Inflammatory macrophage (primary cell): ENCODE data around the gene STK17A.
"Not testable (repeated sequence)": the region's sequence is repeated elsewhere in the genome, so short reads cannot be mapped to it uniquely, and the experiment has no call there.

Source experiments
- DNase-seq, 2 donors: peaks; one replicate each; pipeline ENCODE4 v3.0.0-alpha.2; 2020 to 2022

Gene STK17A

GRCh38 chr7:43660141-43660540, 77.2 kb downstream of the STK17A start:
- no peak for DNase-seq

- DNase-seq, result no peak
These were observed 81.8 kb downstream of the STK17A start for GRCh38 chr7:43664681-43665080.

DNA sequence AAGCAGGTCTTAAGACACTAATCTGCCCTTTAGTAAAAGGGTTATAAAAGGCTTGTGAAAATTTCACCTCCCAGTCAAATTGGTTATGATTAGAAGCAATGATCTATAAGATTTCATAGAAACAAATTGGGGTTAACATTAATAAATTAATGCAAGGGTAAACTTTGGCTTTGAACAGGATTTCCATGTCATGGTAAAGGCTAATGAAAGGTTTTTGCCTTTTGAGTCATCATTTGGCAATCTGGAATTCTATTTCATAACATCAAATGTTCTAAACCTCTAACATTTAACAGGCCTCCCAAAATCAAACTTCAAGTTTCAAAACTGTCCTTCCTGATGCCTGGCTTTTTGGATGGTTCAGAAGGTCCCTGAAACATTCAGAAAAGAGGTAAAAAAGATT, 84.0 kb downstream of the STK17A start:
- no peak for DNase-seq

GRCh38 chr7:43668035-43668434, 85.1 kb downstream of the STK17A start:
- DNase-seq, result no peak

GRCh38 chr7:43669286-43670081, 86.6 kb downstream of the STK17A start:
- DNase-seq, result no peak

DNA sequence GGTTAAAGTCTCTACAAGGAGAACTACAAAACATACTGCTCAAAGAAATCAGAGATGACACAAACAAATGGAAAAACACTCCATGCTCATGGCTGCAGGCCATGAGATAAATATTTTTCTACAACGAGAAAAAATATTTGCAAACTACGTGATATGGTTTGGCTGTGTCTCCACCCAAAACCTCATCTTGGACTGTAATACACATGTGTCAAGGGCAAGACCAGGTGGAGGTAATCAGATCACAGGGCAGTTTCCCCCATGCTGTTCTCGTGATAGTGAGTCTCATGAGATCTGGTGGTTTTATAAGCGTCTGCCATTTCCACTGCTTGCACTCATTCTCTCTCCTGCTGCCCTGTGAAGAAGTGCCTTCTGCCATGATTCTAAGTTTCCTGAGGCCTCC, 88.6 kb downstream of the STK17A start:
- no peak for DNase-seq

DNA sequence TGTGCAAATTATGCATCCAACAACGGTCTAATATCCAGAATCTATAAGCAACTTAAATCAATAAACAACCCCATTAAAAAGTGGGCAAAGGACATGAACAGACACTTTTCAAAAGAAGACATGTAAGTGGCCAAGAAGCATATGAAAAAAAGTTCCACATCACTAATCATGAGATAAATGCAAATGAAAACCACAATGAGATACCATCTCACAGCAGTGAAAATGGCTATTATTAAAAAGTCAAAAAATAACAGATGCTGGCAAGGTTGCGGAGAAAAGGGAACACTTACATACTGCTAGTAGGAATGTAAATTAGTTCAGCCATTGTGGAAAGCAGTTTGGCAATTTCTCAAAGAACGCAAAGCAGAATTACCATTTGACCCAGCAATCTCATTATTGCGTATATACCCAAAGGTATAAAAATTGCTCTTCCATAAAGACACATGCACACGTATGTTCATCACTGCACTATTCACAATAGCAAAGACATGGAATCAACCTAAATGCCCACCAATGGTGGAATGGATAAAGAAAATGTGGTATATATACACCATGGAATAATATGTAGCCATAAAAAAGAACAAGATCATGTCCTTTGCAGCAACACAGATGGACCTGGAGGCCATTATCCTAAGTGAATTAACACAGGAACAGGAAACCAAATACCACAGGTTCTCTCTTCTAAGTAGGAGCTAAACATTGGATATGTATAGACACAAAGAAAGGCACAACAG, 90.5 kb downstream of the STK17A start:
- not testable (repeated sequence) for DNase-seq

DNA sequence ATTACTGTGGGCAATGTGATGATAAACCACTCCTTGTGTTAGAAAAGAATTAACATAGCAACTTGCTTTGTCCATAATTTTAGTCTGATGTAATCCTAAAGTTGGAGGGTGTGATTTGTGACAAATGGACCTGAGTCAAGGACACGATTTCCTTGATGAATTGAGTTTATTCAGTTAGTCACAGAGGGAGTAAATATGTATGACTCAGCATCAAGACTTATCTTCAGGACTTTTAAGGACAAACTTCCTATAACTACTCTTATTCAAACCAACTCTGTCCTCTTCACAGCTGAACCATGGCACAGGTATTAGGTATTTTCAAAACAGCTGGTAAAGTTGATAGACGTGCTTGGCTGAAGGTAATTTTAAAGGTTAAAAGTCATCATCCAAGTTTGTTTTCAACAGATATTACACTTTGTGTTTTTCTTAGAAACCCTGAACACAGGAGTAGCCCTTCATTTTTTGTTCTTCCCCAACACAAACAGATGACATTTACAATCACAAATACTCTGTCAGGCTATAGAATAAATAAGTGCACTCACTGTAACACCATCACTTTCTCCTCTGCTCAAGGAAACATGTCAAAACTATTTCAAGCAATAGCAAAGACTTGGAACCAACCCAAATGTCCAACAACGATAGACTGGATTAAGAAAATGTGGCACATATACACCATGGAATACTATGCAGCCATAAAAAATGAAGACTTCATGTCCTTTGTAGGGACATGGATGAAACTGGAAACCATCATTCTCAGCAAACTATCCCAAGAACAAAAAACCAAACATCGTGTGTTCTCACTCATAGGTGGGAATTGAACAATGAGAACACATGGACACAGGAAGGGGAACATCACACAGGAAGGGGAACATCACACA, 91.9 kb downstream of the STK17A start:
- no peak for DNase-seq
